Nucleus accumbens (tissue), 56 donors: Measurements from ENCODE around the gene CUL3.
A peak's percentile ranks its signal among the peaks of the same experiment; 100 is the strongest.
"Not testable (repeated sequence)": the region's sequence is repeated elsewhere in the genome, so short reads cannot be mapped to it uniquely, and the experiment has no call there.

Source experiments
- DNase-seq, 56 donors: peaks; one replicate each; lab custom pipeline; 2025; lab: John Stamatoyannopoulos, UW

The CUL3 gene

DNA sequence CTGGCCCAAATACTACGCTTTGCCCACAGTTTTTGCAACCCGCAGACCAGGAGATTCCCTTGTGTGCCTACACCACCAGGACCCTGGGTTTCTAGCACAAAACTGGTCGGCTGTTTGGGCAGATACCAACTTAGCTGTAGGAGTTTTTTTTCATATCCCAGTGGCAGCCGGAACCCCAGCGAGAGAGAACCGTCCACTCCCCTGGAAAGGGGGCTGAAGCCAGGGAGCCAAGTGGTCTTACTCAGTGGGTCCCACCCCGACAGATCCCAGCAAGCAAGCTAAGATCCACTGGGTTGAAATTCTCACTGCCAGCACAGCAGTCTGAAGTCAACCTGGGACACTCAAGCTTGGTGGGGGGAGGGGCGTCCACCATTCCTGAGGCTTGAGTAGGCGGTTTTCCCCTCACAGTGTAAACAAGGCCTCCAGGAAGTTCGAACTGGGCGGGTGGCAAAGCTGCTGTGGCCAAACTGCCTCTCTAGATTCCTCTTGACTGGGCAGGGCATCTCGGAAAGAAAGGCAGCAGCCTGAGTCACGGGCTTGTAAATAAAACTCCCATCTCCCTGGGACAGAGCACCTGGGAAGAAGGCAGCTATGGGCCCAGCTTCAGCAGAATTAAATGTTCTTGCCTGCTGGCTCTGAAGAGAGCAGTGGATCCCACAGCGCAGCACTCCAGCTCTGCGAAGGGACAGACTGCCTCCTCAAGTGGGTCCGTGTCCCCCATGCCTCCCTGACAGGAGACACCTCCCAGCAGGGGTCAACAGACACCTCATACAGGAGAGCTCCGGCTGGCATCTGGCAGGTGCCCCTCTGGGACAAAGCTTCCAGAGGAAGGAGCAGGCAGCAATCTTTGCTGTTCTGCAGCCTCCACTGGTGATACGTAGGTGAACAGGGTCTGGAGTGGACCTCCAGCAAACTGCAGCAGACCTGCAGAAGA, 99.8 kb downstream of the CUL3 start:
- not testable (repeated sequence) for DNase-seq

DNA sequence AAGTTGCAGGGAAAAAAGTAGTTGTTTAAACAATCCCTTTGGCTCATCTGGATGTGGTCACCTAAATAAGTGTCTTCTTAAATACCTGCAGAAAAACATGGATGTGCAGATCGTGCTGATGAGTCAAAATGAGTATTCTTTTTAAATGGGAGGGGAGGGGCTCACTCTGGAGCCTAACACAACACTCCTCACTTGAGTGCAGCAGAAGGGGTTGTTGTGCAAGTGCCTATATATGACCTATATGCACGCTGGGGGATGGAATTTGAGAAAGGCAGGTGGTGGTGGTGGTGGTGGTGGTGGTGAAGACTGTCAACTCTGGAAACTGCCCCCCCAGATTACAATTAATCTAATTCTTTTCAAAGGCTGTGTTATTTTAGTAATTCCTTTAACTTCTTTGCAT, 105.3 kb downstream of the CUL3 start:
- DNase-seq = no peak

DNA sequence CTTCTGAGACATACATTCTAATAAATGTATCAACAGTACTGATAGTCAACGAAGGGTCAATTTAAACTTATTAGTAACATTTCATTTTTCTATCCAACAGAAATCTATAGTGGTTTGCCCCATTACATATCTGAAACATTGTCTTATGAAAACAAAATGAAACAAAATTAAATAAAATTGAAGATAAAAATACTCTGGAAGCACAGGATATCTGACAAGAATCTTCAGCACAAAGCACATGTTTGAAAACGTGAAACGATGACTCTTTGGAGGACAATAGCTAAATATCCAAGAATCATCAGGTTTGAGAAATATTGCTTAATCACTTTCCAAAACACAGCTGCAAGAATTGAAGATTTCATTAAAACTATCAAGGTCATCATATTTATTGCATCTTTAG, 112.3 kb downstream of the CUL3 start:
- DNase-seq = no peak

DNA sequence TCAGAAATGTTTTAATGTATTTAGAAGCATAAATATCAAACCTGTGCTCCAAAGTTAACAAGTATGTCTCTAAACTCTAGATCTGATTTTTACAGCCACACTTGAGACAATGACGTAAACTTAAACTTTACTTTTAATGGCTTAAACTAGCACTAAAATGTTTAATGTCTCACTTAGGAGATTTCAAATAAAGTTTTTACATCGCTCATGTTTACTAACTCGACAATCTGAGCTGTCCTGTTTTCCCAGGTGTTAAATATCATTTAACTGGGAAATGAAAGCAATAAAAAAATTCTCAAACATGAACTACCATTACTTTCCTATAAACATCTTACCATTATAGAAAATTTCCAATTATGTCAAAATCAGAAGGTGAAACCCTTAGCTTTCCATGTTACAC, 113.0 kb downstream of the CUL3 start:
- DNase-seq = no peak

DNA sequence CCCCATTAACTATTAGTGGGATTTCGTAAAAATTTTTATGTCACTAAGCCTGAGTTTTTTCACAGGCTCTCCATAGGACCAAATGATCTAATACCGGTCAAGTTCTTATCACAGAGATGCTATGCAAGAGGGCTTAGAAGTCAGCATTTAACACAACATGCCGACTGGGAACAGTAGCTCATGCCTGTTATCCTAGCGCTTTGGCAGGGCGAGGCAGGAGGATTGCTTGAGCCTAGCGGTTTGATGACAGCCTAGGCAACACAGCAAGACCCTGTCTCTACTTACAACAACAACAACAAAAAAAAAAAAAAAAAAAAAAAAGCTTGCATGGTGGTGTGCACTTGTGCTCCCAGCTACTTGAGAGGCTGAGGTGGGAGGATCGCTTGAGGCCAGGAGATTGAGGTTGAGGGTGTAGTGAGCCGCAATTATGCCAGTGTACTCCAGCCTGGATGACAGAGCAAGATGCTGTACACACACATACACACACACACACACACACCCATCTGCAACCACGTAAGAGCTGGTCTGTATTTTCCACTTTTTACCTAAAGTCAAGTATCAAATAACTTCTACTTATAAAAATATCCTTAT, 115.7 kb downstream of the CUL3 start:
- no peak for DNase-seq

DNA sequence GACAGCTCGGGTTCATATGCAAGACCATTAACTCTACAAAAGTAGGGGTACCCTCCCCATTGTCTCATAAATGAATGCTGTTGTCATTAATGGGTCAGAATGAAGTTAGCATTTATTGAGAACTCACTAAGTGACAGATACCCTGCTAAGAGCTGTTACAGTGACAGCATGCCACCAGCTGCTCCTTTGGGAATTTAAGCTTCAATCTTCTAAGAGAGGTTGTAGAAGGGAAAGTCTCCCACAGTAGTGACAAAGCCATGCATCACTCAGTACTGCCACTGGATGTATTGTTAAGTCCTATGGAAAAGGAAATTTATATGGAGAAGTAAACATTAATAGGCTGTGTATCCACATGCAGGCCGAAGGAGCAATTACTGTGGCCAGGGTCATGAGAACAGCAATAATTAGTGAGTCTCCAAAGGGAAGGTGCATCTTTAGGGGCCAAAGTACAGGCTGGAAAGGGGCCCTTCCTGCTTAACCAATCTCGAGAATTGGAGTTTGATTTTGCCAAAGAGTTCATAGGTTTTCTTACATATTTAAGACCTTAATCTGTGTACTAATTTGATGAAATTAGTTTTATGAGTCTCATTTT, 118.8 kb downstream of the CUL3 start:
- no peak for DNase-seq

DNA sequence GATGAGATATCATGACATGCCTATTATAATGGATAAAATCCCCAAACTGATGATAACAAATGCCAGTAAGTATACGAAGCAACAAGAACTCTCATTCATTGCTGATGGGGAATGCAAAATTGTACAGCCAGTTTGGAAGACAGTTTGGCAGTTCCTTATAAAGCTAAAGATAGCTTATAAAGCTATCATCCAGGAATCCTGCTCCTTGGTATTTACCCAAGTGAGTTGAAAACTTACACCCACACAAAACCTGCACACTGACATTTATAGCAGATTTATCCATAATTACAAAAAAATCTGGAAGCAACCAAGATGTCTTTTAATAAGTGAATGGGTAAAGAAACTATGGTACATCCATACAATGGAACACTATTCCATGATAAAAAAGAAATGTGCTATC, 123.8 kb downstream of the CUL3 start:
- no peak for DNase-seq

DNA sequence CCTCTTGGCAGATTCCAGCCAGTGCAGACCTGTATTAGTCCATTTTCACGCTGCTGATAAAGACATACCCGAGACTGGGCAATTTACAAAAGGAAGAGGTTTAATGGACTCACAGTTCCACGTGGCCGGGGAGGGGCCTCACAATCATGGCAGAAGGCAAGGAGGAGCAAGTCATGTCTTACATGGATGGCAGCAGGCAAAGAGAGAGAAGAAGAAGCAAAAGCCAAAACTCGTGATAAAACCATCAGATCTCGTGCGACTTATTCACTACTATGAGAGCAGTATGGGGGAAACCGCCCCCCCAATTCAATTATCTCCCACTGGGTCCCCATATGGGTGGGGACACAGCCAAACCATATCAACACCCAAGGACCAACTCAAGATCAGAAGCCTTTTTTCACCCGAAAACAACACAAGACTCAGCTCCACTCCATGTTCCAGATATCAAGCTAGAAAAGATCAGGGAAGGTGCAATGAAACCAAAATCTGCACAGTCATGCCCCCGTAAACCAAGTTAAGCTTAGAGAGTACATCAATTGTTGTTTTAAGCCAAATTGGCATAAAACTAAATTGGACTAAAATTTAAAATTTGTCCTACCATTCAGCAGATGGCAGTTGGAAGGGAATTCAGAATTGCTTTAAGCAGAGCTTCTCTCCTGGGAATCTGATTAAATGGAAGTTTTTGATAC, 127.6 kb downstream of the CUL3 start:
- DNase-seq = no peak

DNA sequence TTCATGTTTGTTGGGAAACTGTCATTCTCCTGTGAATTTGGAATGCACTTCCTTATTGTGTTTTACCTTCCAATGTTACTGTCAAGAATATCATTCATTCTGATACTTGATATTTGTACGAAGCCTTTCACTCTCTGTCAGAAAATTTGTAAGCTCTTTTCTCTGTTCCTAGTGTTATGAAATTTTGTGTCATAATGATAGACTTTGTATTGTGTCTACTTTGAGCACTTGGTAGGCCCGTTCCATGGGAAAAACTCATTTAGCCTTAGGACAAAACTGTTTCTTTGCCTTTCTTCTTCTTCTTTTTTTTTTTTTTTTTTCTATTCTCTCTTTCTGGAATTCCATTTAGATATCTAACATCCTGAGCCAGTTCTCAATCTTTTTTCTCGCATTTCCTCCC, 131.3 kb downstream of the CUL3 start:
- no peak for DNase-seq

DNA sequence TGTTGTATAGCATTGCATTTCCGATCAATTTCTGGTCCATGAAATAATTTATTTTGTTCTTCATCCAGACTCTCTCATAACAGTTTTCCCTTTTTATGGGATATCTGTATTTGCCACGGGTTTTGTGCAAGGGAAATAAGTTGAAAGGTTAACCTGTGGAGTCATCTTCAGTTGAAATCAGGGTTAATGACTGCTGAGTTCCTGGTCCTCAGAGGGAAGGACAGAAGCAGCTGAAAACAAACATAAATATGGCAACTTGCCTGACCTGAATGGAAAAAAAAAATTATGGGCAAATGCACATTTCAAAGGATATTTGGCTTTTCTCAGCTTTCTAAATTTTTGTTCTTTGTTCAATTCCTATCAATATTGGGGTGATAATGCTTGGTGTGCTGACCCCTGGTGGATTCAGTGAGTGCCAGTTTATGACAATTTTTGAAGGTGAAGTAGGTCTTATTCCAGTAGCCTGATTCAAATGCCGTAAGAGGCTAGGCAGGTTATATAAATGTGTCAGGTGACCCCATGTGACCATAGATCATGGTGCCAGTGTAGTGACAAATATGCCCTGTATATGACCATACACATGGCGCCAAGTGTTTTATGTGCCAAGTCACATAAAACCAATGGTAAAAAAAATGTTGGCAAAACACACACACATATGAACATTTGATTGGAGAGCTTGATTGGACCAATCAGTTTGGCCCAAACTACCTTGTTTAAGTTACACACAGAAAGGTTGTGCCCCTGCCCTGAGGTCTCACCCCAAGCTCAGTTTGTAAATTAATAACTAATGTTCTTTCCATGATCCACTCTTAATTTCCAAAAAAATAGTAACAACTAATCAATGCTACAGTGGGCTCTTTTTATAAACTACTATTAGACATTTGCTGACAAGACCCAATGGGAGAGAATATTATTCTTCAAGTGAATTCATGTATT, 135.7 kb downstream of the CUL3 start:
- DNase-seq = peak in 1 of 56 donors; percentile 1

DNA sequence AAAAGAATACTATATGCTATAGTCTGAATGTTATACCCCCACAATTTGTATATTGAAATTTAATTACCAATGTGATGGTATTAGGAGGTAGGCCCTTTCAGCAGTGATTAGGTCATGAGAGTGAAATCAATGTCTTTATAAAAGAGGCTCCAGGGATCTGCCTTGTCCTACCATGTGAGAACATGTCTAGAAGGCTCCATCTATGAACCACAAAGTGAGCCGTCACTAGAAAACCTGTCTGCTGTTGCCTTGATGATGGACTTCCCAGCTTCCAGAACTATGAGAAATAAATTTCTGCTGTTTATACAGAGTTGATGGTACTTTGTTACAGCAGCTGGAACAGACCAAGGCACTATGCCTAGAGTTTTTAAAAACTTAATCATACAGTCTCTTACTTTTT, 136.9 kb downstream of the CUL3 start:
- no peak for DNase-seq

DNA sequence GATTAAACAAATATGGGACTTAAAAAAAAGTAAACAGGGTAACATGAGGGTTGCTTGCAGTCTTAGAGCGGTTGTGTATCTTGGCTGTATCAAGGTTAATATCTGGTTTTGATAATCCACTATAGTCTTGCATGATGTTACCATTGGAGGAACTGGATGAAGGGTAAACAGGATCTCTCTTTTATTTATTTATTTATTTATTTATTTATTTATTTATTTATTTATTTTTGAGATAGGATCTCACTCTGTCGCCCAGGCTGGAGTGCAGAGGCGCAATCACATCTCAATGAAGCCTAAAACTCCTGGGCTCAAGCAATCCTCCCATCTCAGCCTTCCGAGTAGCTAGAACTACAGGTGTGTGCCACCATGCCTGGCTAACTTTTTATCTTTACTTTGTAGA, 140.4 kb downstream of the CUL3 start:
- no peak for DNase-seq

DNA sequence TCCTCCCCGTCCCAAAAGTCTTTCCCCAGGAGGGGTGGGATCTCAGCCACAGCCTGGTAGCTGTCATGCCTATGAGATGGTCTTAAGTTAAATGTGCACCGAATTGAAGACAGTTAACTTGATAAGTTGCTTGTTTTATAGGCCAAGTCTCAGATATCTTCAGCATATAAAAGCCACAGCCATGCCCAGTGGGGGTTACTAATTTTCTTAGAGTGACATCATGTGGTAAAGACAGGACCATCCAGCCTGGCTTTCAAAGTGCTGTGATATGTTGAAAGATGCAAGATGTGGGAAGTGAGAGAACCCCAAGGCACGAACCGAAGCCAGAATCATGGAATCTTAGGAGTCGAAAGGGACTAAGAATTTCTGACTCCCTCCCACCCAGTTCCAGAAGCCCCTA, 141.1 kb downstream of the CUL3 start:
- DNase-seq = no peak

DNA sequence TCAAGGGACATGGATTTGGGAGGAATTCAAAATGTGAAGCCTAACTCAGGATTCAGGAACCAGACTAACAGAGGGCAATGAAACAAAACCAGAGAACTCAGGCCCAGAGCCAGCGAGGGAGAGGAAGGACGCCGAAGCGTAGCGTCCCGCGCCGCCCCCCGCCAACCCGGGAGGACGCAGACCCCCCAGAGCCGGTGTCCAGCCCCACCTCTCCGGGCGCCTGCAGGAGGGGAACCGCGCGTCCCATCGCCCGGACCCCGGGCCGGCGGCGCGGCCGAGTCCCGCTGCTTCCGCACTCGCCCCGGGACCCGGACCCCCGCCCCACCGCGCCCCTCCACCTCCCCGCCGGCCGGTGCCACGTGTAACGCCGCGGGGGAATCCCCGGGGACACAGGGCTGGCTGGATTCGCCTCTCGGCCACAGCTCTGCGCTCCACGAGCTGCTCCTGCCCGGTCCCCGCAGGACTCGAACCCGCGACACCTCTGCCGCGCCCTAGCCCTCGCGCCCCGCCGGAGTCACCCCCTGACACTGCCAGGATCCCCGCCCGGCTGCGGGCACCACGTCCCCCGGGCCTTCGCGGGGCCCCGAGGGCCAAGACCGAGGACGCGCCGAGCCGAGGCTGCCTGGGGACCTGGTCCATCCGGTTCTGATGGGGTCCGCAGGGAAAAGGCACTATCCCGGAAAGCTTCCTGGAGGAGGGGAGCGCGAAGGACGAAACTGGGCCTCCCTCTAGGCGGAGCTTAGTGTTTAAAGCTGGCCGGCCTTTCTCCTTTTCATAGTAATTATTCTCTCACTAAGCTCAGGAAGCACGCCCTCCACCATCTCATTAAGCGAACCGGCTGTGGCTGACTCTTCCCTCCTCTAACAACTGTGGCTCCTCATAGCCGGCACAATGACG, 142.8 kb downstream of the CUL3 start:
- peak in 2 of 56 donors; percentile 1 to 6 for DNase-seq

DNA sequence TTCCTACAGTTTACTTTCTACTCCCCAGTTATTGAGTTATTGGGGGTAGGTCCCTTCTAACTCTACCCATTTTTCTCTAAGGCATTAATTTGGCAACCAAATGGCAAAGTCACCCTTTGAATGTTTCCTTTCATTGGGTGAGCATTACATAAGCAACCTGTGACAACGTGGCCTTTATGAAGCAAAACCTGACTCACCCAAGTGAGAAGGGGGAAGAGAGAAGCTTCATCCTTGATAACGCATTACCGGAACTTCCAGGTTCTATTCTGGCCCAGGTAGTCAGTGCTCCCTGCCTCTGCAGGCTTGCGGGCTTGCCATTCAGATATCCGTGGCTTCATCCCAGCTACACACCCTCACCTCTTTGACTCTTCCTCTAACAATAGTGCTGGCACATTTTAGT, 144.2 kb downstream of the CUL3 start:
- DNase-seq = no peak

DNA sequence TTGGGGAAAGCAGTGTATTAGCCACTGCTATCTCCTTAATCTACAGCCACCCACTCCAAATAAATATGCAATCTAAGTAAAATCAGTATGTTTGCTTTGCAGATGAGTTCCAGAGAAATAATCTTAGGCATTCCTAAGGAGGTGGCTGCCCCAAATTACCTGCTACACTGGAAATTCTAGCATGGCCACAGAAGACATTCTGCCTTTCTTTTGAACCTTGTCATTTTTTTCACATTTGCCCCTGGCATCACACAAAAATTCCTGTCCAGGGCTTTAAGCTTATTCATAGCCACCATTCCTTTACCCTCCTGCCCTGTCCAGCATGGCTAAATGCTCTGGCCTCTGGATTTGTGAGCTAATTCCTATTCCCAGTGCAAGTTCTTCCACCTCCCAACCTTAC, 146.4 kb downstream of the CUL3 start:
- DNase-seq = no peak

DNA sequence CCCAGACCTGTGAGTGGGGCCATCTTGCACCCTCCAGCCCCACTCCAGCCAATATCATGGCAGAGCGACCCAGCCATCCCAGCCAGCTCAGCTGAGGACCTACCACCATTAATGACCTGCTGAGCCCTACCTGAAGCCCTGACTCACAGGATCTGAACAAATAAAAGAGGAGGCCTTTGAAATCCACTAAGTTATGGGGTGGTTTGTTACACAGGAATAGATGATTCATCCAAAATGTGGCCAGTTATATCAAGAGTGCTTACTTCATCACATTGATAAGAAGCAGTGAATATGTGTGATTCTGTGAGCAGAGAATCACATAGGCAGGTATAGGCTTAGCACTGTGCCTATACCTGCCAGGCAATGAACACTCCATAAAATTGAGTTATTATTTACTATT, 148.5 kb downstream of the CUL3 start:
- DNase-seq = no peak

DNA sequence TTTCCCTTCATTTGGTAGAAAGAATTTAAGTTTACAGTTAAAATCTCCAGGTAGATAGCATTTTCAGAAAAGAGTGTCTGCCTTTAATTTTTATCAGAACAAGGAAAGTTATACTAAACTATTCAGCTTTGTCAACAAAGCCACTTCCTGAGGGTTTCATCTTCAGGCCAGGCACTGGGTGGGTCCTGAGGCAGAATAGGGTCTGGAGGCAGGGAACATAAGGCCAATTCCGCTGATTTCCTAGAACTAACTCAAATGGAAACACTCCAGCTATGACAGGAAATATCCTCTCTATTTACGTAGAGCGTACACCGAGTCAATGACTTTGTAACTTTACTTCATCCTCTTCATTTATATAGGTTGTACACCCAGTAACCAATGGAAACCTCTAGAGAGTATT, 150.5 kb downstream of the CUL3 start:
- no peak for DNase-seq

DNA sequence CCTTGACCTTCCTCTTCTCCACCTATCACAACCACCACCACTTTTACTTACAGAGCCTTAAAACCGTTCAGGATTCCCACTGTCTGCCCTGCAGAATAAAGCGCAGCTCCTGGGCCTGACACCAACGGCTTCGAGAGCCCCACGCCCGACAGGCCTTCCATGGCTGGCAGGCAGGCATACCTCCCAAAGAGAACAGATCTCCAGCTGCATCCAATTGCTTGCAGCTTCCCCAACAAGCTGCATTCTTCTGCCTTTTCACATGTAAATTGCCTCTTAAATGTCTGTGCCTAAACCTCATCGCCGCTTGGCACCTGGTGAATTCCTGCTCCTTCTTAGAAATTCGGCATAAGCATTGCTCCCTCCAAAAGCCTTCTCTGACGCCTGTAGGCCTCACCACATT, 151.7 kb downstream of the CUL3 start:
- peak in 1 of 56 donors; percentile 3 for DNase-seq
